Measurements from ENCODE around the gene YJEFN3.

- no peak for TF ChIP-seq TAF1 (IDR thresholded peaks at IDR 0.05; ENCODE audit: borderline replicate concordance, insufficient read depth, low read length)
- no peak for TF ChIP-seq REST (IDR thresholded peaks at IDR 0.05; ENCODE audit: insufficient read depth in 1 of 2, low read depth in 2 of 2, low read length in 2 of 2)
- no peak for TF ChIP-seq POLR2AphosphoS5 (IDR thresholded peaks at IDR 0.05; ENCODE audit: low read depth, low read length)
- TF ChIP-seq SIN3A (IDR thresholded peaks at IDR 0.05; ENCODE audit: borderline replicate concordance, insufficient read depth, low read length), result no peak
Measured at GRCh38 chr19:19524053-19524452, 4.7 kb upstream of the YJEFN3 start.

Data from PFSK-1 (cell line).